GM18868 (cell line): Measurements from ENCODE around the gene HIGD2A.

Experiments
- ATAC-seq: cut with Tn5 transposase; IDR thresholded peaks from one replicate; pipeline ENCODE4 v1.9.1; 2021; ENCODE audit warnings: mild to moderate bottlenecking, moderate library complexity; ENCODE audit not compliant: unreplicated experiment

HIGD2A gene, protein sequence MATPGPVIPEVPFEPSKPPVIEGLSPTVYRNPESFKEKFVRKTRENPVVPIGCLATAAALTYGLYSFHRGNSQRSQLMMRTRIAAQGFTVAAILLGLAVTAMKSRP

DNA sequence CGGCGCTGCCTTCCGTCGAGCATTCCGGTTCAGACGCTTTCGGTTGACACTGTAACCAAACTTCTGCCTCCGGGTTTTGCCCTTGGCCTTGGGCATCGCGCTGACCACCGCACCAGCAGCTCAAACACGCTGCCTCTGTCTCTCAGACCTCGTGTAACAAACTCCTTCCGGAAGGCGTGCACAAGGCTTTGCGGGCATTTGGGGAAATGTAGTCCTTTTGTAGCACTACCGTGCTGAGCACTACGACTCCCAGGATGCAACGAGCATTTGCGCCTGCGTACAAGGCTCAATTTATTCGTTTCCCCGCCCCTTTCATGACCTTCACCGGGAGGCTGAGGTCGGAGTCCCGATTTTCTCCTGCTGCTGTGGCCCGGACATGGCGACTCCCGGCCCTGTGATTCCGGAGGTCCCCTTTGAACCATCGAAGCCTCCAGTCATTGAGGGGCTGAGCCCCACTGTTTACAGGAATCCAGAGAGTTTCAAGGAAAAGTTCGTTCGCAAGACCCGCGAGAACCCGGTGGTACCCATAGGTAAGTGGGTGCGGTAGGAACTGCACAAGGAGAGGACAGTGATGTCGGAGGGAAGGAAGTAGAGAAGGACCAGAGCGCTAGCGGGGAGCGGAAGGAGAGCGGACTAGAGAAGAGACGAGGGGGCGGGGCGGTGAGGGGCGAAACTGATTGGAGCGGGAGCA is at the start of gene HIGD2A, which contains the start of gene NOP16:
TSS of gene HIGD2A (plus strand) at position 308 of the 691 bp plus-strand sequence. CDS start at position 377, 69 bp downstream.
TSS of gene NOP16 (minus strand) at position 155 of the 691 bp plus-strand sequence. CDS start at position 96, 59 bp downstream.
- ATAC-seq, result peak; percentile 87

DNA sequence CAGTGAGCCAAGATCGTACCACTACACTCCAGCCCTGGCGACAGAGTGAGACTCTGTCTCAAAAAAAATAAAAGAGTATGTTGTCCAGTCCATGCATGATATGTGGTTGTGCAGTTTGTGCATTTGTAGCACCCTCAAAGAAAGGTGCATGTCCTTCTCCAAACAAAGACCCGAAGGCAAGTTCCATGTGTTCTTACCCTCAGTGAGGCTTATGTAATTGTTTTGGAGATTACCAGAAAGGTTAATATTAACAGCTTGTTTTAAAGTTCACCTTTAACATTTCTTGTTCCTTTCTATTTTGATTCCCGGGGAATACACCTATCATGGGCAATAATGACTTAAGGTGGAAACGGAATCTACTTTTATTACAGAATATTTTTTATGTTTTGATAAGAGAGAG is 49.2 kb upstream of the HIGD2A start:
- no peak for ATAC-seq

DNA sequence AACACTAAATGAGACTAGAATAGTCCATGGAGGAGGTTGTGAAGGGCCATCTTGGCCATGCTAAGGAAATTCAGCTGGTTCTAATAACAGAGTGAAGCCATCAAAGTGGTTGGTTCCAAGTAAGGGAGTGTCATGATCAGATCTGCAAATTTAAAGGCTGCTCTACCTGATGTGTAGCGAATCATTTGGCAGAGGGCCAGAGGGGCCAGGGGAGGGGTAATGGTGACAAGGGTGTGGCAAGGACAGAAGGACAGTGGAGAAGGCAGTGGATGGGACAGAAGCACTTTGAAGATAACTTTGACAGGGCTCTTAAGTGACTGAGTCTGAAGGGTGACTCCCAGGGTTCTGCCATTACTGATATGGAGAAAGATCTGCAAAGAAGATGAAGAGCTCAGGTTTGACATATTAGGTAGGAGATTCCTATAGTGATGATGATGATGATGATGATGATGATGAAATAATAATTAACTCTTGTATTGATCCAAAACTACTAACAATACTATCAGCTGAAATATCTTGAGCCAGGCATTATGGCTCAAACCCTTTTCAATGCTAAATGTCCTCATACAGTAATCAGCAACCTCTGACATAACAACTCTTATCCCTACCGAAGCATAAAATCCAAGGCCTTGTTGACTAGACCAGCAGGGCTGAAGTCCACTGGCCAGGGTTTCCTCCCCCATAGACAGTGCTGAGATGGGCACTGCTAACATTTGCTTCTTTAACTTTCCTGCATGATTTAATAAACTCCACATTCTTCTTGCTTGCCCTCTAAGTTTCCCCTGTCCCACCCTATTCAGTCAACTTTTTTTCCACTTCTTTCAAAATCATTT is 47.0 kb upstream of the HIGD2A start:
- ATAC-seq, result no peak

DNA sequence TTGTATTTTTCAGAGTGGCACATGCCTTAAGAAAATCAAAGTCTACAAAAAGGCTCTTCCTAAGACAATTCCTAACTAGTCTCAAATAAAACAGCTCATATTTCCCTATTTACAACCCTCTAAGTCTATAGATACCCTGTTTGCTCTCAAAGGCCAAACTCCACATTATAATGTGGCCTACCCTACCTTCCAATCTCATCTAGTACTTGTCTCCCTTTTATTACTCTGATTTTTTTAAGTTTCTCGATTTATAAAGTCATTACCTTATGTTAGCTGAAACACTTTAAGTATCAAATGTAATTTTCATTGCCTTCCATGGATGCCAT is 46.4 kb upstream of the HIGD2A start:
- ATAC-seq, result no peak

DNA sequence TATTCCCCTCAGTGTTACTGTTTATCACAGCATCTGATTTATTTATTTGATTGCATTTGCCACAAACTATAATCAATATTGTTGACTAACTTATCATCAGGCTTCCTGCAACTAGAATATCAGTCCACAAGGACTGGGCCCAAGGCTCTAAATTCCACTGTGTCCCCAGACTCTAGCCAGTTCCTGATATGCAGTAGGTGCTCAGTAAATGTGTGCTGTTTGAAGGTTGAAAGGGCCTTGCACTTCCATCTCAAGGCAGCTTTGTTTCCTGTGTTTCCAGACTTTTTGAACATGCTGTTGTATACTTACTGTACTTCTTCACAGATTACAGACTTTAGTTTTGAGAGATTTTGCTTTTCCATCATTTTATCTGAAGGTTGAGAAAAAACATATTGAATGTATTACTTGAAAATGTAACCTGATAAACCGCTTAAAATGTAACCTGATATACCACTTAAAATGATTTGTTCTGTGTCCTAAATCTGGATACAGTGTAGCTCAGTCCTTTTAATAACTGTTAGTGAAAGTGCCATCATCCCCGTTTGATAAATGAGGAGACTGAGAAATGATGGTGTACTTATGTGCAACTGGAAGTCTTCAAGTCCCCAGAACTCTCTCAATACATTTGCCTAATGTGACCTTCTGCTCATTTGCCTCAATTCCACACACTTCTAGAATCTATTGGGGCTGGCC is 45.6 kb upstream of the HIGD2A start:
- no peak for ATAC-seq

DNA sequence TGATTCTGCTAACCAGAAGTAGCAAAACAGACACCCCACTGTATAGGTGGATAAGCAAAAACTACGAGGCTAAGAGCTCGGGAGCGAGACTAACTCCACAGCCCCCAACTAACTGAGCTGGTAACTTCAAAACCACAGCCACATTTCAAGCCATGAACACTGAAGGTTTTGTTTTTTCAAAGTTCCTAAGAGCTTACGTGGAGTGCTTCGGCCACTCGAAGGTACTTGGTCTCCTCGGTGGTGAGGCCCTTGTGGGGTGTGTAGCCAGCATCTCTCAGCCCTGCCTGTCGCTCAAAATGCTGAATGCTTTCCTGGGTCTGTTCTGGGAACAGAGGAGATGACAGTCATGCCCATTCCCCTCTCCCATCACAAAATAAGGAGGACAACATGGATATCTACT is 38.1 kb upstream of the HIGD2A start:
- no peak for ATAC-seq

DNA sequence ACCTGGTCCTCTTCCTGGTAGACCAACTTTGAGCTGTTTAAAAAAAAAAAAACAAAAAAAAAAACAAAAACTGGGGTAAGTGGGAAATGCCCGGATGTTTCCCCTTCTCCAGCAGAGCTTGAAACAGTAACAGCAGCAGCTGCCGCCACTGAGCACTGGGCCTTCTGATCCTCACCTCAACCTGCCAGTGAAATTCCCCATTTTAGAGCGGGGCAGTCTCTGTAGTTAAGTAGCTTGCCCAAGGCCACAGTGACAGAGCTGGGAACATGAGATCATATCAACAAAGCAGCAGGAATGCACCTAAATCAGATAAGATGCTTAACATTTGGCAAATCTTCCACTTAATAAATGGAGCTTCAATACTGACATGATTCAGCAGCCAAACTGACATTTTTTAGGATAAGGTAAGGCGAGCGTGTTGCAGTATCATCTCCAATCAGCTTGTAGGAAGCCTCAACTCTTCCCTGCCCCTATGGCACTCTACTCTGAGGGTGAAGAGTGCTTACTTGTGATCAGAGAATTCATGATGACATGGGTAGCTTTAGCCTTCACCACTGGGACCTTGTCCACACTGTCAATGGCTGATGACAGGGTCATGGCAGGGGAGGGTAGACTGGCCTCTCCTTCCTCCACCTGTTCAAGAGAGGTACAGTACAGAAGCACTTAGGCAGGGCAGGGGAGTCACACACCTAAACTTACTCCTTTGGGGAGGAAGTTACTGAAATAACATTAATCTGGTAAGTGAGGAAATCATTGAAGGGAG is 36.3 kb upstream of the HIGD2A start:
- peak; percentile 88 for ATAC-seq

DNA sequence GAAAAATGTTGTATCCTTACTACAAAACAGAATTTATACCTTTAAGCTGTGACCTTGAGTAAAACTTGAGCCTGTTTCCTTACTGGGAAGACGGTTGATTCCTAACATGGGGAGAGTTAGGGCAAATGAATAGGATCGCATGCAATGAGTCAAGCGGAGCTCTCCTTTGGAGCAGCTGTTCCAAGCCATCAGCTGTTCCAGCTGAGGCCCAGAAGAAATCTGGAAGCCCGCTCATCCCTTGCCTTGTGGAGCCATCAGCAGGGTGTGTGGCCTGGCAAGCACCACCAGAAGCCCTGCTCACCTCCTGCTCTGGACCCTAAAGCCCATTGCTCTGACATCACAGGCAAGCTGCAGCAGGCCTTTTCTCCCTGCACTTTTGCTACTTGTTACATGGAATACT is 35.0 kb upstream of the HIGD2A start:
- ATAC-seq, result no peak

DNA sequence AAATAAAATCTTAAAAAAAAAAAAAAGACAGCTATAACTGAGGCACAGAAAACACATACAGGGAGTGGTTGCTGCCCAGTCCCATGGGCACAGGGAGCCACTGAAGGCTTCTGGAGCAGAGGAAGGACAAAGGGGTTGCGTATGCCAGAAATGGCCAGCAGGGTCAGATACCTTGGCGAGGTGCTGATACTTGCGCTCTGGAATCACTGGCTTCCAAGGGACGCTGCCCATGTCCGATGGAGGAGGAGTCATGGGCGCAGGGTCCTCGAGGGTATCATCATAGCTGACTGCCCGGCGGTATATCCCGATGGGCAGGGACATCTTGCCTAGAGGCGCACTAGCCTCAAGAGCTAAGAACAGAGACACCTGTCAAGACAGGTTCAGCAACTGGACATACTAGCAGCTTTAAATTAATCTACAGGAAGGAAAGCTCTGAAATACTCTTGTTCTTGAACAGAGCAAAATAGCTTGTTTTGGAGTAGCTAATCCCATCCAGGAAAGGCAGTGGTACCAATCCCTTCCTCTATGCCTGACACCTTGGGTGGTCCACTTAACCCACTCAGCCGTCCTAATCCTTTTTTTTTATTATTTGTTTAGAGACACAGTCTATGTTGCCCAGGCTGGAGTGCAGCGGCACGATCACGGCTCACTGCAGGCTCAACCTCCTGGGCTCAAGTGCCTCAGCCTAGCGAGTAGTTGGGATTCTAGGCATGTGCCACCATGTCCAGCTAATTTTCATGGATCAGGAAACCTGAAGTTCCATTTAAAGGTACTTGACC is 33.0 kb upstream of the HIGD2A start:
- no peak for ATAC-seq

DNA sequence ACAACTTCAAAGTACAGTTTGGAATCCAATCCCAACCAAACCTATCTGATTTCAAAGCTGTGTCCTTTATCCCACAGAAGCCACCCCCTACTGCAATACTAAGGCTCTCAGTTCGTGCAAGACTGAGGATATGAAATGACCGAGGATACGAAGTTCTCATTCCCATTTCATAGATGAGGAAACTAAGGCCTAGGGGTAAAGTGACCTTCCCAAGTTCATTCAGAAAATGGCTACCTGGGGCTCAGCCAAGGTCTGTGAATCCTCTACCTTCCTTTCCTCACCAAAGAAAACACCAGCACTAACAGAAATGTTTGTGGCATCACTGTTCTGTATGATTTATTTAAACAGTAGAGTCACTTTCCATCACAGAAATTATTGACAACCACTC is 32.4 kb upstream of the HIGD2A start:
- ATAC-seq, result no peak

DNA sequence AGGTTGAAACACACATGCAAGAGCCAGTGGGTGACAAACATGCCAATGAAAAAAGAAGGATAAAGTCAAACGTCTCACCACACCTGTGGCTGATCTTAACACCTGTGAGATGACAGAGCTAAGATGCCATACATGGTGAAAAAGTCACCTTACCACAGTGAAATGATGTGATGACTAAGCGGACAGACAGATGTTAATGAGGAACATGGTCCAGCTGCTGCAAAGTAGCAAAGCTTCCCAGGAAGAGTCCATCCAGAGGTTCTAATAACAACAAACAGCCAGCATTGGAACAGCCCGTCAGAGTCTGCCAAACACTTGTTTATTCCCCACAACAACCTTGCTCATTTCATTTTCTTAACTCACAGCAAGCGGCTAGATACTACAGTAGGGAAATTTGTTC is 28.9 kb upstream of the HIGD2A start:
- ATAC-seq, result no peak

DNA sequence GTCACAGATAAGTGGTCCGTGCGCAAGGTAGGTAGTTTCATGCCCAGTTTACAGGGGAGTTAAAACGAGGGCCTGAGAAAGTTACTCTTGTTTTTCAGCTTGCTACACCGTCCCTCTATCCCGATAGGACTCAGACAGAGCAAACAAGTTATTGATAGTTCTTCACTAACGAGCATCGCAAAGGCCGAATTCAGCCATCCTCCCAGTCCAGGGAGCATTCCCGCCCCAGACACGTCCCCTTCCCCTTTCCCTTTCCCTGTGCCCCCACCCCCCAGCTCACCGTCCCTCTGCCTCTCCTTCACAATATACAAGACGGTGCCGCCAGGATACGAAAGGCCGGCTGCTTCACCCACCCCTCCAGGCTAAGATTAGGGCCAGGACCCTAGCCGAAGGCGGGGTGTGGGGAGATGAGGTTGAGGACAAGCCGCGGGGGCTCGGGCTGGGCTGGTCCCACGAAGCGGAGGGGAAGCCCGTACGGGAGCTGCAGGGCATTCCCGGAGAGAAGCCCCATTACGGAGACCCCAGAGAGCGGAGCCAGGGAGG is 27.6 kb upstream of the HIGD2A start:
- no peak for ATAC-seq

DNA sequence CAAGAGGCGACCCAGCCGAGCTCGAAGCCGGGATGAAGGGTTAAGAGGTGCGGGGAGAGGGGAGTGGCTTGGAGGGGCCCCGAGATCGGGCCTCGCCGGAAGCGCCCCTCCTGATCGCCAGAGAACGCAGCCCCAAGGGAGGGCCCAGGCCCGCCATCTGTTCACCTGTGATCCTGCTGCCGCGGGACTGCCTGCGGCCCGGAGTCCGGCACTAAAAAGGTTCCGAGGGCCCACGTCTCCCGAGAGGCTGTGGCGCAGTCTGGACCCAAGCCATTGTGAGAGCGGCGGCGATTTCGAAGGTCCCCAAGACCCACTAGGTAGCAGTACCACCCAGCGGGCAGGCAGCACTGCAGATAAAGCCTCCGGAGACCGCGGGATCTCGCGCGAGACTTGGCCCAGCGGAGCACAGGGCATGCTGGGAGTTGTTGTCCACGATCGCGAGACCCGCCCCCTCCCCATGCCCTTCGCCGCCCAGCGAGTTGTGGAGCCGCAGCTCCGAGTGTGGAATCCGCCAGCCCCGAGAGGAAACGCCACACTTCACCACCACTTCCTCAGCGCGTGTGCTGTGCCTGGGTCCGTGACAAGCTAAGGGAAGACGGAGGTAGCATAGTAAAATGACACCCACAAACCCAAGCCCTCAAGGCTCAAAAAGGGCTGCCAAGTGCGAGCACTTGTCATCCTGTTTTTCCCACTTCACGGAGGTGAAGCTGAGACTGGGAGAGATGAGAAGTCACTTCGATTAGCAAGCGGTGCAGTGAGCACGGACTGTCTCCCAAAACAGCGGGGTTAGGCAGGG is 26.9 kb upstream of the HIGD2A start, which contains the start of gene KIAA1191:
TSS of gene KIAA1191 (minus strand) at position 328 of the 796 bp plus-strand sequence. CDS start 2,256 bp downstream, outside the sequence.
- peak; percentile 90 for ATAC-seq

DNA sequence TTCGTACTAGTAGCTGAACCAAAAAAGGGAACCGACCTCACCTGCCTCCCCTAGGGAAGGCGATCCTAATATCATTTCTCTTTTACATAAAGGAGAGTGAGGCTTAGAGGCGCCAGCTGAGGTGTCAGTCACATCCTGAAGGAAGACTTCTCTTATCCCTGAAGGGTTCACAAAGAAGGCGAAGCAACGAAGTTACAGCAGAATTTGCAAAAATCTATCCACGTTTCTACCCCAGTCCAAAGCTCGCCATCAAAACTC is 26.4 kb upstream of the HIGD2A start:
- peak; percentile 3 for ATAC-seq

DNA sequence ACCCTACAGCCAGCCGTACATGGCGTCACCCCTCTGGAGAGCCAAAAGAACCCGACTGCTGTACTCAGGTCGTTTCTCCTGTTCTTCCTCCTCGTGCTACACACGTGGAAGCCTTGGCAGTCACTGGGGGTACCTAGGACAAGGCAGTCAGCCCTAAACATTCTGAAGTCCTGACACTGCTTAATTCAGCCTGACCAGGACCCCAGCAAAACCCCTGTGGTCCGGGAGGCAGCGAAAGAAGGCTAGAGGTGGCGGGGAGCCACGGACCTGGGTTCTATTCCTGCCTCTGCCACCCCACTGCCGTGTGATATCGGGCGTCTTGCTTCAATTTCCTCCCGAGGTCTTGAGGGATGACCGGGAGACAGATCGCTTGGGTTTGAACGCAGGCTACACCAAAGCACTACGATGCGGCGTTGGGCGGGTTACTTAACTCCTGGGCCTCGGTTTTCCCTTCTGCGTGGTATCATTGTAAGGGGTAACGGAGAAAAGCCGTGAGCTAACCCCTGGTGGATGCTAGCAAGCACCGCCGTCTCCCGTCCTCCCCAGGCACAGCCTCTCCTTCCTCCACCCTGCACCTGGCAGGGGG is 23.7 kb upstream of the HIGD2A start:
- no peak for ATAC-seq

DNA sequence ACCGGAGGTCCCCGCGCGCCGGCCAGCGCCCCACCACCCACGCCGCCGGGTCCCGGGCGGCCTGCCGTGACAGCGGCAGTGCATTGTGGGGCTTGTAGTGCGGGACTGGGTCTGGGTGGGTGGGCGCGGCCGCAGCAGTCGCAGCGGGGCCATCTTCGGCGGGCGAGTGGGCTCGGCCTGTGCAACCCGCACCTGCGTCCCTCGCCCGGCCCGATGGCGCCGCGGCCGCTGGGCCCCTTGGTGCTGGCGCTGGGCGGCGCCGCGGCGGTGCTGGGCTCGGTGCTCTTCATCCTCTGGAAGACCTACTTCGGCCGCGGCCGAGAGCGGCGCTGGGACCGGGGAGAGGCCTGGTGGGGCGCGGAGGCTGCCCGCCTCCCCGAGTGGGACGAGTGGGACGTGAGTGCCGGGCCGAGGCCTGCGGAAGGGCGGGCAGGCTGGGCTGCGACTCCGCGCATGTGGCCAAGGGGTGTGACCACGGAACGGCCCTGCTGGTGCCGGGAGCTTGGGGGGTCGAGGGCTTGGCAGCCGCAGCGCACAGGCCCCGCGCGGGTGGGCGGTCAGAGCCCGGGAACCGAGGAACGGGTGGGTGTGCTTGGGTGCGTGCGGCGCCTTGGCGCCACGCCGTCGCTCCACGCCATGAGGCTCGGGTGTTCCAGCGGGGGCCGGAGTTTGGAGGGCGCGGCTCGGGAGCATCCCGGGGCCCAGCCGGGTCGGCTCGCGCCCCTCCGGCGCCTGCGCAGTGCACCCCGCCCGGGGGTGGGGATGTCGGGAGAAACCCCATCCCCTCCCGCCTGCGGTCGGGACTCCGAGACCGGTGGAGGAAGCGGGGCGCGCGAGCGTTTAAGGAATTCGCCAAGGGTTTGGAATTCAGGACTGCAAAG is 23.0 kb upstream of the HIGD2A start, which contains the start of gene ARL10:
TSS of gene ARL10 (plus strand) at position 137 of the 881 bp plus-strand sequence. CDS start at position 214, 77 bp downstream.
- ATAC-seq, result peak; percentile 41

DNA sequence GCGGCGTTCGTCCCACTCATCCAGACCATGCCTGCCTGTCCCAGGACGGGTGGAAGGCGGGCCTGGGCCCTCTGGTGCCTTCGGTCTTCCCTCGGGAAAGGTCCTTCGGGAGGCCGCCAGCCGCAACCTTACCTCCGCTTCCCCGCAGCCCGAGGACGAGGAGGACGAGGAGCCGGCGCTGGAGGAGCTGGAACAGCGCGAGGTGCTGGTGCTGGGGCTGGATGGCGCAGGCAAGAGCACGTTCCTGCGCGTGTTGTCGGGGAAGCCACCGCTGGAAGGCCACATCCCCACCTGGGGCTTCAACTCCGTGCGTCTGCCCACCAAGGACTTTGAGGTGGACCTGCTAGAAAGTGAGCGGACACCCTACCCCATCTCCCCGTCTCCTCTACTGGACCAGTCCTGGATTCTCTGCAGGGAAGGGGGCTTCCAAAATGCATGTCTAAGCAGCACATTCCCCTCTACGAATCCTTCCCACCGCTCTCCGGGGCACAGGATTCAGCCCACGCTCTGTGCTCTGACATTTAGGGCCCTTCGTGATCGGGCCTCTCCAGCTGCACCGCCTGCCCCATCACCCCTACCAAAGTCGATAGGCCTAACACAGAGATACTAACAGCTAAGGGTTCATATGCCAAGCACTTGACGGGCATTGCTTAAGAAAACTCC is 22.2 kb upstream of the HIGD2A start:
- ATAC-seq, result no peak
